H1 (cell line): Measurements from ENCODE around the gene ALPK3. TPM values are rescaled to one million over a fixed set of nuclear protein-coding genes. Genes with fewer than 3 reads are reported as not detected.

ENCODE experiments used
- CTCF ChIA-PET: fragments of 300-600 bp; sonication (Branson Sonifier 250); formaldehyde crosslinking; loops from one replicate; lab custom pipeline; 2021; ENCODE audit not compliant: partially characterized antibody; lab: Charles Lee
- POLR2A ChIA-PET: fragments of 300-600 bp; sonication (Branson Sonifier 250); formaldehyde crosslinking; loops from one replicate; lab custom pipeline; 2021; ENCODE audit warnings: inconsistent platforms; ENCODE audit not compliant: partially characterized antibody; lab: Charles Lee
- DNase-seq, 2 experiments: peaks; one replicate each; pipeline versions ENCODE4 v3.0.0 to v3.0.0-alpha.2; 2010 to 2022; ENCODE audit warnings: low spot score in 2 of 2, low read depth in 1 of 2, mixed read lengths in 1 of 2
- FAIRE-seq: peaks from 2 replicates; lab custom pipeline; 2011; peaks lifted over from hg19 to GRCh38; lab: Jason Lieb, UNC
- H2AFZ ChIP-seq: 2 replicates; pipeline ENCODE4 v1.8.1; 2012; ENCODE audit warnings: low read length, inconsistent platforms
- H2AK5ac ChIP-seq: 2 replicates; pipeline ENCODE4 v1.6.1; 2013; ENCODE audit warnings: low read depth, low read length
- H2BK120ac ChIP-seq: replicated peaks from 2 replicates; pipeline ENCODE3; 2013; ENCODE audit warnings: low read depth, low read length, inconsistent platforms
- H2BK12ac ChIP-seq: 2 replicates; pipeline ENCODE4 v1.6.1; 2013; ENCODE audit warnings: low read depth, low read length
- H2BK15ac ChIP-seq: 2 replicates; pipeline ENCODE4 v1.6.1; 2013; ENCODE audit warnings: low read length
- H2BK20ac ChIP-seq: 2 replicates; pipeline ENCODE4 v1.6.1; 2013; ENCODE audit warnings: low read length
- H2BK5ac ChIP-seq: 2 replicates; pipeline ENCODE4 v1.6.1; 2013; ENCODE audit warnings: low read depth, low read length
- H3K14ac ChIP-seq: 2 replicates; pipeline ENCODE4 v1.6.1; 2013; ENCODE audit warnings: inconsistent platforms; ENCODE audit not compliant: insufficient read length
- H3K18ac ChIP-seq: 2 replicates; pipeline ENCODE4 v1.6.1; 2013; ENCODE audit warnings: low read length; ENCODE audit errors: extremely low read depth
- H3K23ac ChIP-seq: 2 replicates; pipeline ENCODE4 v1.6.1; 2013; ENCODE audit warnings: inconsistent platforms; ENCODE audit not compliant: insufficient read length
- H3K23me2 ChIP-seq: 2 replicates; pipeline ENCODE4 v1.6.1; 2013; ENCODE audit warnings: low read depth, low read length
- H3K27ac ChIP-seq: 2 replicates; pipeline ENCODE4 v1.6.1; 2011; ENCODE audit warnings: low read depth, low read length, inconsistent platforms
- H3K27me3 ChIP-seq, 4 experiments: replicated peaks in 1 of 4; 1 replicate in 1 of 4; 2 replicates in 3 of 4; pipeline versions ENCODE4 v1.6.1 to v1.8.1; 2011 to 2013; ENCODE audit warnings: low read length in 3 of 4, mild to moderate bottlenecking in 3 of 4, inconsistent platforms in 2 of 4, mixed read lengths in 2 of 4, moderate library complexity in 1 of 4; ENCODE audit not compliant: control insufficient read depth in 3 of 4, insufficient read depth in 3 of 4; ENCODE audit errors: extremely low read depth in 1 of 4
- H3K36me3 ChIP-seq, 4 experiments: 2 replicates each; pipeline versions ENCODE4 v1.6.1 to v1.8.1; 2011 to 2013; ENCODE audit warnings: mild to moderate bottlenecking in 4 of 4, low read length in 3 of 4, moderate library complexity in 2 of 4, control low read depth in 1 of 4, inconsistent platforms in 1 of 4; ENCODE audit not compliant: insufficient read depth in 4 of 4, control insufficient read depth in 2 of 4
- H3K4ac ChIP-seq: replicated peaks from 2 replicates; pipeline ENCODE3; 2013; ENCODE audit warnings: low read length, low read depth, mixed read lengths, inconsistent platforms; ENCODE audit not compliant: insufficient read length
- H3K4me1 ChIP-seq, 4 experiments: replicated peaks in 1 of 4; 1 replicate in 1 of 4; 2 replicates in 3 of 4; pipeline versions ENCODE4 v1.6.1 to v1.8.1; 2011 to 2013; ENCODE audit warnings: low read length in 3 of 4, inconsistent platforms in 2 of 4, mixed read lengths in 1 of 4; ENCODE audit not compliant: insufficient read depth in 4 of 4, control insufficient read depth in 3 of 4
- H3K4me2 ChIP-seq, 2 experiments: 2 replicates each; pipeline versions ENCODE4 v1.6.1 to v1.8.1; 2011 to 2013; ENCODE audit warnings: low read depth in 2 of 2, low read length in 2 of 2, control low read depth in 1 of 2, inconsistent platforms in 1 of 2, mild to moderate bottlenecking in 1 of 2; ENCODE audit not compliant: insufficient read depth in 1 of 2
- H3K4me3 ChIP-seq, 4 experiments: fragments of 200-600, 300-600 bp in 1 of 4; sonication (generic), shearing (Covaris generic), sonication (Bioruptor Twin) in 1 of 4; 2 replicates each; pipeline versions ENCODE4 v1.5.1 to v1.8.1; 2011 to 2016; ENCODE audit warnings: low read length in 4 of 4, low read depth in 3 of 4, control low read depth in 2 of 4, inconsistent platforms in 2 of 4, mild to moderate bottlenecking in 2 of 4, mixed read lengths in 1 of 4, moderate library complexity in 1 of 4; ENCODE audit not compliant: insufficient read depth in 2 of 4; ENCODE audit errors: extremely low read depth in 1 of 4
- H3K56ac ChIP-seq: replicated peaks from 2 replicates; pipeline ENCODE3; 2013; ENCODE audit warnings: low read depth, mild to moderate bottlenecking, mixed read lengths, low read length, inconsistent platforms; ENCODE audit not compliant: insufficient read length
- H3K79me1 ChIP-seq: 2 replicates; pipeline ENCODE4 v1.6.1; 2013; ENCODE audit warnings: low read depth, low read length, control low read depth
- H3K79me2 ChIP-seq, 2 experiments: 2 replicates each; pipeline versions ENCODE4 v1.6.1 to v1.8.1; 2012 to 2013; ENCODE audit warnings: low read length in 2 of 2, mild to moderate bottlenecking in 2 of 2, inconsistent platforms in 1 of 2; ENCODE audit not compliant: insufficient read depth in 2 of 2, control insufficient read depth in 1 of 2
- H3K9ac ChIP-seq, 4 experiments: replicated peaks in 1 of 4; 1 replicate in 1 of 4; 2 replicates in 3 of 4; pipeline versions ENCODE4 v1.6.1 to v1.8.1; 2011 to 2013; ENCODE audit warnings: low read depth in 3 of 4, low read length in 3 of 4, control low read depth in 2 of 4, mild to moderate bottlenecking in 2 of 4, moderate library complexity in 2 of 4, inconsistent platforms in 1 of 4; ENCODE audit errors: extremely low read depth in 1 of 4
- H3K9me3 ChIP-seq, 2 experiments: 2 replicates each; pipeline versions ENCODE4 v1.6.1 to v1.8.1; 2012 to 2013; ENCODE audit warnings: mild to moderate bottlenecking in 2 of 2, moderate library complexity in 2 of 2, control low read depth in 1 of 2, inconsistent platforms in 1 of 2, low read depth in 1 of 2, low read length in 1 of 2, mixed read lengths in 1 of 2; ENCODE audit not compliant: insufficient read depth in 2 of 2
- H4K20me1 ChIP-seq, 2 experiments: replicated peaks in 1 of 2; 2 replicates each; pipeline versions ENCODE3 to v1.8.1; 2011 to 2013; ENCODE audit warnings: inconsistent platforms in 2 of 2, low read length in 2 of 2, mild to moderate bottlenecking in 1 of 2; ENCODE audit not compliant: insufficient read depth in 2 of 2, control insufficient read depth in 1 of 2
- H4K5ac ChIP-seq: 2 replicates; pipeline ENCODE4 v1.6.1; 2013; ENCODE audit warnings: low read length, low read depth, mixed read lengths, inconsistent platforms; ENCODE audit not compliant: insufficient read length
- H4K8ac ChIP-seq: 2 replicates; pipeline ENCODE4 v1.8.0; 2013; ENCODE audit warnings: mild to moderate bottlenecking, moderate library complexity, low read length, inconsistent platforms; ENCODE audit not compliant: insufficient read depth; ENCODE audit errors: extremely low read depth
- H4K91ac ChIP-seq: replicated peaks from 2 replicates; pipeline ENCODE3; 2013; ENCODE audit warnings: low read length, mixed read lengths, inconsistent platforms; ENCODE audit not compliant: insufficient read length
- CHD1 ChIP-seq: IDR thresholded peaks from 2 replicates; pipeline ENCODE4 v1.6.1; 2012; ENCODE audit warnings: low read depth, low read length, improper control_type of control experiment
- HDAC2 ChIP-seq, 2 experiments: fragments of 300-600 bp in 1 of 2; sonication (generic) in 1 of 2; IDR thresholded peaks; 2 replicates each; pipeline ENCODE4 v1.6.1; 2011 to 2012; ENCODE audit warnings: low read depth in 2 of 2, low read length in 2 of 2, mild to moderate bottlenecking in 2 of 2, moderate library complexity in 2 of 2, borderline replicate concordance in 1 of 2, inconsistent platforms in 1 of 2
- NRF1 ChIP-seq: IDR thresholded peaks from 2 replicates; pipeline ENCODE4 v1.6.1; 2011; ENCODE audit warnings: mild to moderate bottlenecking, low read depth, low read length, improper control_type of control experiment
- PHF8 ChIP-seq: fragments of 200-600 bp; sonication (generic); conservative IDR thresholded peaks from 2 replicates; pipeline ENCODE4 v1.7.1; 2012; ENCODE audit warnings: low read depth, mild to moderate bottlenecking, inconsistent platforms, low read length, moderate library complexity
- POLR2AphosphoS5 ChIP-seq: IDR thresholded peaks from 2 replicates; pipeline ENCODE4 v1.6.1; 2011; ENCODE audit warnings: low read depth, low read length
- RBBP5 ChIP-seq: IDR thresholded peaks from 2 replicates; pipeline ENCODE4 v1.7.1; 2012; ENCODE audit warnings: low read depth, mild to moderate bottlenecking, inconsistent platforms, low read length, moderate library complexity, borderline replicate concordance
- RFX5 ChIP-seq: IDR thresholded peaks from 2 replicates; pipeline ENCODE4 v1.6.1; 2011; ENCODE audit warnings: low read depth, low read length, improper control_type of control experiment, borderline replicate concordance
- SIRT6 ChIP-seq: IDR thresholded peaks from one replicate; pipeline ENCODE4 v1.7.1; 2012; ENCODE audit warnings: low read length, inconsistent platforms
- SP2 ChIP-seq: IDR thresholded peaks from 2 replicates; pipeline ENCODE4 v1.6.1; 2012; ENCODE audit warnings: mild to moderate bottlenecking, low read length, inconsistent platforms
- TAF7 ChIP-seq: optimal IDR thresholded peaks from 2 replicates; pipeline ENCODE3; 2011; ENCODE audit warnings: low read depth, mild to moderate bottlenecking, inconsistent platforms, low read length, moderate library complexity, borderline replicate concordance
- WGBS, 2 experiments: shearing (Covaris generic) in 1 of 2; methylation state at CpG; one replicate each; pipeline versions ENCODE4 v1.1.6 to v1.1.7; 2013 to 2015; ENCODE audit warnings: low lambda C conversion rate in 2 of 2, mixed read lengths in 2 of 2, inconsistent platforms in 1 of 2, low coverage in 1 of 2, missing lambda C conversion rate in 1 of 2; ENCODE audit not compliant: insufficient replicate concordance in 2 of 2, insufficient coverage in 1 of 2, insufficient read length in 1 of 2; ENCODE audit errors: extremely low coverage in 1 of 2, missing lambda C conversion rate in 1 of 2; 5-methylcytosine and 5-hydroxymethylcytosine counted together
- polyA plus RNA-seq, 7 experiments: library from polyadenylated mRNA; depleted of rRNA in 3 of 7; stranded (reverse) in 5 of 7; unstranded in 2 of 7; fragments of >200 nt in 5 of 7; fragments of 200-250 nt in 2 of 7; gene quantifications; 1 replicate in 5 of 7; 2 replicates in 1 of 7; 4 replicates in 1 of 7; pipeline versions ENCODE4 v1.2.1 to v1.2.3, GENCODE V29; 2011 to 2013; ENCODE audit warnings: missing spikeins in 2 of 7, mixed read lengths in 2 of 7
- total RNA-seq: library from RNA; stranded (reverse); fragmentation: NEBNext Ultra II Directional; extraction: Animal tissue kit (Norgen Biotek cat#: 25700); gene quantifications from 2 replicates; pipeline ENCODE4 v1.2.1, GENCODE V29; 2021

Gene ALPK3
- total and polyA plus RNA-seq, 2 of the 8 experiments (the other 6 are each of a cell fraction or from before 2014, with no cell fraction given) = 4.4 to 19.2 TPM

DNA sequence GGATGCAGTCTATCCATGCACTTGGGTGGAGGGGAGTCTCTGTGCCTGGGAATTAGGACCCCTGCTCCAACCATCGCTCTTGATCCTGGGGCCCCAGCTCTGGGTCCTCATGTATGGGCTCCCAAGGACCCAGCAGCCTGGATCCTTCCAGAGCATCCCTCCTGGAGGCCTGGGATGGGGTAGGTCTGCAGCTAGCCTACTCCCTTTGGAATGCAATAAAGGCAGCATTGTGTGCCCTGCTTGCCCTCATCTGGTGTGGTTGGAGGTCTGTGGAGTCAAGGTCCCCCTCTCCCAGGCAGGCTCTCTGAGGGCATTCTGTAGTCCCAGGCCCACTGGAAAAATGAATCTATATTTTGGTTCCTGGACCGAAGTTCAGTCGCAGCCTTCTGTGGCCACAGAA, 52.4 kb downstream of the ALPK3 start:
- Histone ChIP-seq H3K27me3 (no peaks in the 10 kb centered on the region), H3K18ac (no peak overlapping the region), H3K56ac (no peak overlapping the region), H3K23ac (no peak overlapping the region), H3K4ac (no peak overlapping the region), H3K79me2 (no peaks in the 10 kb centered on the region), H4K91ac (no peak overlapping the region), H3K4me2 (no peak overlapping the region), H3K79me1 (no peaks in the 10 kb centered on the region), H2BK5ac (no peak overlapping the region), H3K4me1 (no peaks in the 10 kb centered on the region), H3K4me3 (no peak overlapping the region), H4K8ac (no peak overlapping the region), H2BK20ac (no peak overlapping the region), H3K9ac (no peak overlapping the region), H3K14ac (no peak overlapping the region), H4K20me1 (peaks cover 0 to 3% of the 10 kb centered on the region in 2 experiments), H4K5ac (no peak overlapping the region), H3K36me3 (no peaks in the 10 kb centered on the region; a peak in 1 of 8 replicates), H2BK120ac (no peak overlapping the region), H2AK5ac (no peak overlapping the region), H3K27ac (no peak overlapping the region), H2AFZ (no peak overlapping the region), H3K9me3 (no peaks in the 10 kb centered on the region), H2BK12ac (no peak overlapping the region), H3K23me2 (no peaks in the 10 kb centered on the region), H2BK15ac (no peak overlapping the region)
- FAIRE-seq (no peak), DNase-seq (no peak)
- ChIA-PET CTCF (interaction anchor here (0.8 to 7.8 kb wide), 10 partner anchors 8 to 141 kb away, joined by 3 to 74 read pairs (median 7); partner anchors contain the start of gene SLC28A1), POLR2A (interaction anchor here (1.1 kb wide), 1 partner anchor 8 kb away, joined by 3 read pairs; no protein-coding TSS in a partner anchor)
- WGBS, 2 experiments = 94% methylated on average over 3 of the region's 3 CpGs; no CpG with 5 or more reads in 1 of the 2 experiments
- TF ChIP-seq HDAC2 (IDR thresholded peaks at IDR 0.05; ENCODE audit: borderline replicate concordance in 1 of 2, low read depth in 2 of 2, low read length in 2 of 2) (no peak), NRF1 (no peak), TAF7 (no peak), RBBP5 (no peak), SIRT6 (no peak), CHD1 (no peak), POLR2AphosphoS5 (no peak), RFX5 (no peak), PHF8 (no peak), SP2 (no peak)
